Testis (tissue), 3 donors: ENCODE results near the gene DCLRE1B. TPM values are rescaled to one million over a fixed set of nuclear protein-coding genes. Genes with fewer than 3 reads are reported as not detected.

ENCODE experiments used
- DNase-seq: peaks from one replicate; pipeline ENCODE4 v3.0.0-alpha.2; 2019
- H3K27ac ChIP-seq, 2 donors: fragments of 200-600 bp; sonication (generic); one replicate each; pipeline ENCODE4 v1.5.1; 2019
- H3K27me3 ChIP-seq: fragments of 200-600 bp; sonication (generic); one replicate; pipeline ENCODE4 v1.5.1; 2019
- H3K36me3 ChIP-seq: fragments of 200-600 bp; sonication (generic); one replicate; pipeline ENCODE4 v1.5.1; 2017; ENCODE audit warnings: low read depth; ENCODE audit errors: missing control alignments
- H3K4me1 ChIP-seq: fragments of 200-600 bp; sonication (generic); one replicate; pipeline ENCODE4 v1.5.1; 2019
- H3K4me3 ChIP-seq, 2 donors: fragments of 200-600 bp; sonication (generic); one replicate each; pipeline ENCODE4 v1.5.1; 2017 to 2019
- H3K9me3 ChIP-seq: fragments of 200-600 bp; sonication (generic); one replicate; pipeline ENCODE4 v1.5.1; 2017
- CTCF ChIP-seq, 3 experiments: fragments of 450-650 bp in 2 of 3; fragments of 200-600 bp in 1 of 3; sonication (generic) in 1 of 3; IDR thresholded peaks; one replicate each; pipeline ENCODE4 v1.5.1; 2016 to 2019; ENCODE audit warnings: antibody characterized with exemption in 3 of 3, mild to moderate bottlenecking in 2 of 3, moderate library complexity in 1 of 3
- POLR2A ChIP-seq: fragments of 450-650 bp; IDR thresholded peaks from one replicate; pipeline ENCODE4 v1.6.1; 2017; ENCODE audit warnings: antibody characterized with exemption, mild to moderate bottlenecking, moderate library complexity
- WGBS, 2 donors: methylation state at CpG; one replicate each; pipeline ENCODE4 v1.1.5; 2018; 5-methylcytosine and 5-hydroxymethylcytosine counted together
- intact Hi-C: fragments of 100-400 bp; cut with DNase I; formaldehyde crosslinking; loops from one replicate; pipeline ENCODE4 v1.15.1; 2023; ENCODE audit warnings: low total_unique reads
- polyA plus RNA-seq: library from polyadenylated mRNA; stranded (reverse); fragments of 350-450 nt; fragmentation: Illumina TruSeq; extraction: RNeasy Lipid Tissue Mini Kit (QIAGEN cat#74804); gene quantifications from one replicate; pipeline ENCODE4 v1.2.3, GENCODE V29; 2014; ENCODE audit warnings: low read depth, low replicate concordance; ENCODE audit not compliant: insufficient read depth
- total RNA-seq, 2 donors: library from RNA; depleted of rRNA; stranded (reverse); fragments of >200 nt; gene quantifications; one replicate each; pipeline ENCODE4 v1.2.3, GENCODE V29; 2016

DCLRE1B gene
- total and polyA plus RNA-seq, 3 donors from 2014 or later: 6.7 to 8.3 (median 7.7) TPM

- Histone ChIP-seq H3K9me3 (no peaks in the 10 kb centered on the region), H3K4me3 (no peak overlapping the region), H3K27ac (no peak overlapping the region), H3K36me3 (no peaks in the 10 kb centered on the region), H3K27me3 (no peaks in the 10 kb centered on the region), H3K4me1 (no peaks in the 10 kb centered on the region)
- intact Hi-C loops: no loop called here
- DNase-seq: peak; percentile 17
- 72 to 88% methylated on average over 1 of the region's 1 CpG for WGBS, 2 donors
- no peak for TF ChIP-seq CTCF (IDR thresholded peaks at IDR 0.05)
- TF ChIP-seq POLR2A: no peak
Measured at GRCh38 chr1:113874012-113874879, 30.9 kb upstream of the DCLRE1B start.

GRCh38 chr1:113875714-113876113 is 29.4 kb upstream of the DCLRE1B start:
- no peaks in the 10 kb centered on the region for H3K9me3 ChIP-seq
- TF ChIP-seq CTCF (IDR thresholded peaks at IDR 0.05) (no peak), POLR2A (no peak)
- H3K4me1 ChIP-seq: no peaks in the 10 kb centered on the region
- DNase-seq: no peak
- no peaks in the 10 kb centered on the region for H3K36me3 ChIP-seq
- H3K27ac ChIP-seq: no peak overlapping the region
- no peak overlapping the region for H3K4me3 ChIP-seq
- intact Hi-C loops: no loop called here
- H3K27me3 ChIP-seq: no peaks in the 10 kb centered on the region
- WGBS, 2 donors: 78 to 89% methylated on average over 2 of the region's 2 CpGs

- Histone ChIP-seq H3K9me3 (no peaks in the 10 kb centered on the region), H3K27me3 (no peaks in the 10 kb centered on the region), H3K4me1 (no peaks in the 10 kb centered on the region), H3K27ac (no peak overlapping the region), H3K36me3 (no peaks in the 10 kb centered on the region), H3K4me3 (no peak overlapping the region)
- intact Hi-C loops: no loop called here
- WGBS, 2 donors: 89 to 92% methylated on average over 5 of the region's 5 CpGs
- no peak for TF ChIP-seq CTCF (IDR thresholded peaks at IDR 0.05)
- DNase-seq: no peak
Measured at GRCh38 chr1:113876176-113876575, 28.9 kb upstream of the DCLRE1B start.

- DNase-seq: no peak
- Histone ChIP-seq H3K9me3 (no peaks in the 10 kb centered on the region), H3K36me3 (no peaks in the 10 kb centered on the region), H3K4me3 (no peak overlapping the region), H3K27me3 (no peaks in the 10 kb centered on the region), H3K27ac (no peak overlapping the region), H3K4me1 (no peaks in the 10 kb centered on the region)
- intact Hi-C loops: no loop called here
- WGBS, 2 donors: 92 to 95% methylated on average over 4 of the region's 4 CpGs
- TF ChIP-seq CTCF (IDR thresholded peaks at IDR 0.05) (no peak), POLR2A (no peak)
Measured at GRCh38 chr1:113879739-113880038, 25.4 kb upstream of the DCLRE1B start.

GRCh38 chr1:113881661-113882060 is 23.5 kb upstream of the DCLRE1B start:
- DNase-seq: no peak
- H3K9me3 ChIP-seq: no peaks in the 10 kb centered on the region
- no peak overlapping the region for H3K4me3 ChIP-seq
- no peaks in the 10 kb centered on the region for H3K36me3 ChIP-seq
- intact Hi-C loops: no loop called here
- TF ChIP-seq POLR2A (no peak), CTCF (IDR thresholded peaks at IDR 0.05) (no peak)
- no peaks in the 10 kb centered on the region for H3K27me3 ChIP-seq
- WGBS, 2 donors: 92 to 100% methylated on average over 2 of the region's 2 CpGs
- H3K27ac ChIP-seq: no peak overlapping the region
- H3K4me1 ChIP-seq: no peaks in the 10 kb centered on the region
